Measurements from ENCODE around the gene ACTMAP.
"Not testable (repeated sequence)": the region's sequence is repeated elsewhere in the genome, so short reads cannot be mapped to it uniquely, and the experiment has no call there.

ACTMAP gene

DNA sequence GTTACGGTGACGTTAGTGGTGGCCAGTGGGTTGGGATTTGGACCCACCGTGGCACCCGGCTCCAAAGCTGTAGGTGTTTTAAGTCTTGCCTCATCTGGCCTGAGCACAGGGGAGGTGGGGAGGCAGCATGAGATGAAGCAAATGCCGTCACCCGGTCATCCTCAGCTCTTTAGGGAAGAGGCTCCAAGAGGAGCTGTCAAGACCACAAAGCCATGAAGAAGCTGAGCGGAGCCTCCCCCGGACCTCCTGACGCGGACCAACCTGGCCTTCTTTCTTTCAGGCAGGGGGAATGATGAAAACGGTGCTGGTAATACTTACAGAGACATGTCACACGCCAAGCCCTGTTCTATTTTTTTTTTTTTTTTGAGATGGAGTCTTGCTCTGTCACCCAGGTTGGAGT is 7.4 kb downstream of the ACTMAP start:
- DNase-seq, result no peak

DNA sequence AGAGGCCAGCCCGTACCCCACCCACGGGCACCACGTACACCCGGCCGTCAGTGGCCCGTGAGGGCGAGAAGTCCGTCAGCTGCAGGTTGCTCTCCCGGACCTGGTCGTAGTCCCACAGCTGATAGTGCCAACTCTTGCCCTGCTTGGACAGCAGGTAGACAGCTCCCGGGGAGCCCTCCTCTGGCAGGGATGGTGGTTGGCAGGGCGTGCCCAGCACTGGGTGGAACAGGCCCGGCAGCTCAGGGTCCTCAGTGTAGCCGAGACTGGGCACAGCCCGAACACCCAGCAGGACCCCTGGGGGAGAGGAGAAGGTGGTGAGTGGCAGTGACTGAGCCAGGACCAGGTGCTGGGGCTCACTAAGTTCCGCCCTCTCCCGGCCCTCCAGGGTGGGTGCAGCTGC is 7.8 kb downstream of the ACTMAP start:
- DNase-seq, result no peak

DNA sequence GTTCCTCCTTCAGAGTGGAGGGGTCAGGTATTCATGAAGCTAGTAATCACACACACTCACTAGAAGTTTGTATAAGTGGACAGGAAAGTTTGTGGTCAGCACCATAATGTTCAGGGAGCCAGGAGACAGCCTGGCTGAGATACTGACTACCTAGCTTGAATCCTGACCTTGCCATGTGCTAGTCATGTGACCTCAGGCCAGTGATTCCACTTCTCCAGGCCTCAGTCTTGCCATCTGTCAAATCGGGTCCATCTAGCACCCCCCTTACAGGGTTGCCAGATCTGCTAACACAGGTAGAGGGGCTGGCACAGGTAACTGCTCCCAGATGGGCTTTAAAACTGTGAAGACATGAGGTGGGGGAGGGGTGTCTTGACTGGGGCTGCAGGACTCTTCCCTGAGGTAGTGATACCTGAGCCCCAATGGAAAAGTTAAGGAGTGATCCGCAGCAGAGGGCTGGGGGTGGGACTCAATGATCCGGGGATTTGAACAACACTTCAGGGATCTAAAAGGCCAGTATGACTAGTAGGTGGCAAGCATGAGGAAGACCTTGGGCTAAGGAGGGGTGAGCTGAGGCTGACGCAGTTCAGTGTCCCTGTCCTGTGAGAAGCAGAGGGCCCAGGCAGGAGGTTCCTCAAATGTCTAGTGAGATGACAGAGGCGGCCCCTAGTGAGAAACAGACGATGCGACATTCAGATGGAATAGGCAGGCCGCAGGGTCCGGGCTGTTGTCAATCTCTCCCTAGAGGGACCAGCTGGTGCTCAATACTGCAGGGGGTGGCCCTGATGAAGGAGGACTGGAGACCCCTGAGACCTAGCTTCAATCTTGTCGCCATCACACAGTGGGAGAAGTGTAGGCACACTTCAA is 8.5 kb downstream of the ACTMAP start:
- DNase-seq, result no peak

DNA sequence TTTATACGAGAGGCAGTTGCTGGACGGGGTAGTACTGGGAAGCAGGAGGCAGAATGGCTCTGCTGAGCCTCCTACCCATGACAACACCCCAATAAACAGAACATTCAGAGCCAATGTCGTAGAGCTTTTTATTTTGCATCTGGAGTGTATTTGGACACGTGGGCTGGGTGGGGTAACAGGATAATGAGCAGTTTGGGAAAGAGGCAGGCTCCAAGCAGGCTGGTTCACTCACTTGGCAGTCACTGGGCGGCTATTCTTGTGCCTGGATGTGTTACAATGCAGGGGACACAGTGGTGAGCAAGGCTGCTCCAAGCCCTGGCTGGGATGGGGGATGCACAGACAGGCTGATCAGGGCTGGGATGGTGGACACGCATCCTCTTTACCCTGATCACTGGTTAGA is 9.5 kb downstream of the ACTMAP start:
- DNase-seq, result no peak

DNA sequence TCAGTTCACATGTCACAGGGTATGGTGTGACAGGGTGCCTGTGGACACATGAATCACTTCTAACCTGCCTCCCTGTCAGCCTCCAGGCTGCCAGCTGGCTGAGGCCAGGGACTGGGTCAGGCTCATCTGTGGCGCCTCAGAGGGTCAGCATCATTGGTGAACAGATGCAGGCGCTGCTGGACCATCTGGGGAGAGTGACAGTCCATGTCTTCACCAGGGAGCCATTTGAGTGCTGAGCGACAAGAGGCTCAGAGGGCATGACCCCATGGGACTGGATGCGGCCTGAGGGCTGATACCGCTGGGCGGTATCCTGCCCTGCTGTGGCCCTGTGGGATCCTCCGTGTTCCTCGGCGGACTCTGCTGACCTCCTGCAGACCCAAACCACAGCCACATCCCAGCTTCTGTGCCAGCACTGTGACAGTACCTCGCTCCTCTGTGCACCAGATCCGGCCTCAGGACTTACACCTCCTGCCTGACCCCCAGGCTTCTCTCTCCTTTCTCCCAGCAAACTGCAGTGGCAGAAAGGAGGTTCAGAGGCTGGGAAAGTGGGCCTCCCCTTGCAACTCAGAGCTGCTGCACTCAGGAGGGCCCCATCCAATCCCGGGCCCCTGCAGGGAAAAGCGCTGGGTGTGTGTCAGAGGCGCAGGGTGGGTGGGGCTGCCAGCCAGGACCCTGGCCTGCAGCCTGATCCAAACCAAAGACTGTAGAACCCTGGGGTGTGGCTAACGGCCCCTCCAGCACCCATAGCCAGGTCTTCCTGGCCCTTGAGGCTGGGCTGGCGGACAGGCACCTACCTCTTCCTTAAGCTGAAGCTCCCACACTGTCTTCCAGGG is 10.2 kb downstream of the ACTMAP start:
- no peak for DNase-seq

DNA sequence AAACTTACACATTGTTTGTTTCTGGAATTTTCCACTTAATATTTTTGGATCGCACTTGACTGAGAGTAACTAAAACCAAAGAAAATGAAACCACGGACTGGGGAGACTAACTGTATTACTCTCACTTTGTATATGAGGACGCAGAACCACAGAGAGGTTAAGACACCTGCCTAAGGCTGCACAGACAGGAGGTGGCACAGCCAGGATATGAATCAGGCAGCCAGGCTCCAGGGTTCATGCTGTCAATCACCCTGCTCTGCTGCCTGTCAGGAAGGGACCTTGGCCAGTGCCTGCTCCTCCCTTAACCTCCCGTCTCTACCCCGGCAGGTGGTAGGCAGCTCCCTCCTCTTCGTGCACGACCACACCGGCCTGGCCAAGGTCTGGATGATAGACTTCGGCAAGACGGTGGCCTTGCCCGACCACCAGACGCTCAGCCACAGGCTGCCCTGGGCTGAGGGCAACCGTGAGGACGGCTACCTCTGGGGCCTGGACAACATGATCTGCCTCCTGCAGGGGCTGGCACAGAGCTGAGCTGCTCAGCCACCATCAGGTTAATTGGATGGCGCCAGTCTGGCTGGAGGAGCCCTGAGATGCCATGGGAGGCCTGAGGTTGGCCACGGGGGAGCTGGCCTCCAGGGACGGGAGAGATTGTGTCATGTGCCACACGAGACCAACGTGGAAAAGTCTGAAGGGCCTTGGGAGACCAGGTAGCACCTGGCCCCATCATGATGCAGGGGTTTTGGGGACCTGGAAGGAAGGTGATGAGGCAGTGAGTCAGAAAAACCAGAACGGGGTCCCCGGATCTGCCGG is 11.0 kb downstream of the ACTMAP start:
- no peak for DNase-seq

DNA sequence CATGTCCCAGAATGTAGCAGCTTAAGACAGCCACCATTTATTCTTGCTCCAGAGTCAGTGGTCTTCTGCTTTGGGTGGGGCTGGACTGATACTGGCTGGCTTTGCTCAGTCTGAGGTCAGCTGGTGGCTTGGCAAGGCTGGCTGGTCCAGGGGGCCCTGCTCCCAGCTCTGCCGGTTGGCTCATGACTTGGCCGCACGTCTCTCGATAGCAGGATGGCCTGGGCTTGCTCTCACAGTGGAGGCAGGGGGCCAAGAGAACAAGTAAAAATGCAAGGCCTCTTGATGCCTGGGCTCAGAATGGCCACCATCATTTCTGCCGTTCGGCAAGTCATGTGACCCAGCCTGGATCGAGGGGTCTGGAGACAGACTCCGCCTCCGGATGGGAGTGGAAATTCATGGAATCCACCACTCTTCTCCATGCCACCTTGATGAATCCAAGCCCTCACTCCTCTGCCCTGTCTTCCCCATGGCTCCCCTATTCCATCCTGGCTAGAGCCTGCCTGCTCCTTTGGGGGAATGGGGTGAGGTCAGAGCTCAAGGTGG is 13.1 kb downstream of the ACTMAP start:
- no peak for DNase-seq

DNA sequence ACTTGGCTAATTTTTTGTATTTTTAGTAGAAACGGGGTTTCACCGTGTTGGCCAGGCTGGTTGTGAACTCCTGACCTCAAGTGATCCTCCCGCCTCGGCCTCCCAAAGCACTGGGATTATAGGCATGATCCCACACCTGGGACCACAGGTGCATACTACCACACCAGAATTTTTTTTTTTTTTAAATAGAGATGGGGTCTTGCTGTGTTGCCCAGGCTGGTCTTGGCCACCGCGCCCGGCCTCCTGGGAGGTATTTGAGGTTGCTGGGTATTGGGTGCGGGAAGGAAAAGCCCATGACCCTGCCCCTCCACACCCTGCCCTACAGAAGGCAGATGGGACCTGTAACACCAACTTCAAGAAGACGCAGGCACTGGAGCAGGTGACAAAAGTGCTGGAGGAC is 13.6 kb downstream of the ACTMAP start:
- DNase-seq, result no peak

DNA sequence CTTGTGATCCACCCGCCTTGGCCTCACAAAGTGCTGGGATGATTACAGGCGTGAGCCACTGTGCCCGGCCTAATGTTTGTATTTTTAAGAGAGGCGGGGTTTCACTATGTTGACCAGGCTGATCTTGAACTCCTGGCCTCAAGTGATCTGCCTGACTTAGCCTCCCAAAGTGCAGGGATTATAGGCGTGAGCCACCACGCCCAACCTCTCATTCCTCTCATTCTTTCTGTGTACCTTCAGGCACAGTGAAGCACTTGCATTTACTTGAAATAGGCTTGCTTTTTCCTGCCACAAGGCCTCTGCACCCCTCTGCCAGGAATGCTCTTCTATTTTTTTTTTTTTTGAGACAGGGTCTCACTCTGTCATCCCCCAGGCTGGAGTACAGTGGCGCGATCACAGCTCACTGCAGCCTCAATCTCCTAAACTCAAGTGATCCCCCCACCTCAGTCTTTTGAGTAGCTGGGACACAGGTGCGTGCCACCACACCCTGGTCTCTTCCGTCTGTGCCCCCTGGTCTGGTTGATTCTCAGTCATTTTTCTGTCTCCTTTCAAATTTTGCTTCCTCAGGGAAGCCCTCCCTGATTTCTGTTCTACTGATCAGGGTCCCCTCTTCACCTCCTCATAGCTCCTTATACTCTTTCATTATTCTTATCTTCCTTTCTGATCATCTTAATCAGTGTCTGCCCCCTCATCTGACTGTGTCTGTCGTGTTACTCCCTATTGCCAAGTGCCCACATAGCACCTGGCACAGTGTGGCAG is 15.1 kb downstream of the ACTMAP start:
- no peak for DNase-seq

DNA sequence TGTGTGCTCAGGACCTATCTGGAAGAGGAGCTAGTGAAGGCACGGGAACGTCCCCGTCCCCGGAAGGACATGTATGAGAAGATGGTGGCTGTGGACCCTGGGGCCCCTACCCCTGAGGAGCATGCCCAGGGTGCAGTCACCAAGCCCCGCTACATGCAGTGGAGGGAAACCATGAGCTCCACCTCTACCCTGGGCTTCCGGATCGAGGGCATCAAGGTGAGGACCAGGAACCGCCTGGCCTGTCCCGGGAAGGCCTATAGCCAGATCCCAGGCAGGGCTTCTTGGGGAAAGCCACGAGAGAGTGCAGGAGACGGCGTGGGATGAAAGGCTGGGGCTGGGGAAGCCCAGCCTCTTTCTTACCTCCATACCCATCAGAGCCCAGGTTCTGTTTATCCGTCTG is 17.1 kb downstream of the ACTMAP start:
- DNase-seq, result no peak

DNA sequence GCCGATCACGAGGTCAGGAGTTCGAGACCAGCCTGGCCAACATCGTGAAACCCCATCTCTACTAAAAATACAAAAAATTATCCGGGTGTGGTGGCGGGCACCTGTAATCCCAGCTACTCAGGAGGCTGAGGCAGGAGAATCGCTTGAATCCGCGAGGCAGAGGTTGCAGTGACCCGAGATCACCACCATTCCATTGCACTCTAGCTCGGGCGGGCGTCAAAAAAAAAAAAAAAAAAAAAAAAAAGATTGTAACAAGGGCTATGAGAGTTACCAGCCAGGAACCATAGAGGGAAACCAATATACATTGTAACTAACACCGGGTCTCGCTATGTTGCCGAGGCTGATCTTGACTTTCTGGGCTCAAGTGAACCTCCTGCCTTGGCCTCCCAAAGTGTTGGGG is 18.0 kb downstream of the ACTMAP start:
- DNase-seq, result not testable (repeated sequence)

DNA sequence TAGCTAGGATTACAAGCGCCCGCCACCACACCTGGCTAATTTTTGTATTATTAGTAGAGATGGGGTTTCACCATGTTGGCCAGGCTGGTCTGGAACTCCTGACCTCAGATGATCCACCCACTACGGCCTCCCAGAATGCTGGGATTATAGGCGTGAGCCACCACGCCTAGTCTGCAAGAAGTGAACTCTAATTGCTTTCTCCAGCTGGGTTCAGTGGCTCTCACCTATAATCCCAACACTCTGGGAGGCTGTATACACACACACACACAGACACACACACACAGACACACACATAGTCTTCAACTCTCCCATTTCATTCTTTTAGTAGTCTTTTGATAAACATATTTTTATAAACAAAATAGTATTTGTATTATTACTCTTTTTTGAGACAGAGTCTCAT is 20.2 kb downstream of the ACTMAP start:
- not testable (repeated sequence) for DNase-seq

DNA sequence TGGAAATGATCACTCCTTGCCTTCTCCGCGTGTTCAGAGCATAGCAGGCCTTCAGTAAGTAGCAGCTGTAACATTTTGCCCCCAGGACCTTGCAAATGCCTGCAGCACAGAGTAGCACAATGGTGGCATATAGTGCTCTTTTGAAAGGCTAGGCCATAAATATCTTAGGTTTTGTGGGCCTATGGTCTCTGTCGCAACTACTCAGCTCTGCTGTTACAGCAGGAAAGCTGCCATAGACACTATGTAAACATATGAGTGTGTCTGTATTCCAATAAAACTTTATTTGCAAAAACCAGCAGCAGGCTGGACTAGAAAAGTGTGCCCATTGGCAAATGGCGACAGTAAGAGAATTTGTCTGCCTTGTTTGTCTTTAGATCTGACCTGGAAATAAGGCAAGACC is 24.0 kb downstream of the ACTMAP start:
- DNase-seq, result no peak

DNA sequence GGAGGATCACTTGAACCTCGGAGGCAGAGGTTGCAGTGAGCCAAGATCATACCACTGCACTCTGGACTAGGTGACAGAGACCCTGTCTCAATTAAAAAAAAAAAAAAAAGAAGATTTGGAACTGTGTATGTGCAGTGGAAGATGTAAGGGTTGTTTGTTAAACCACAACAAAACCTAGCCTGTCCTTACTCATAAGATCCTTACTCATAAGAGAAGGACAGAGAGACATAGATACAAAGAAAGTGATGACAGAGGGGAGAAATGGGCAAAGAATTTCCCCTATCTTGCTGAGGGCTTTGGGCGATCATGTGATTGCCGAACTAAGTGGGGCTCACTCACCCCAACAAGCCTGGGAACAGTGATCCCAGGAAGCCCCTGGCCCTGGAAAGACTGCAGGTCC is 25.4 kb downstream of the ACTMAP start:
- DNase-seq, result no peak

DNA sequence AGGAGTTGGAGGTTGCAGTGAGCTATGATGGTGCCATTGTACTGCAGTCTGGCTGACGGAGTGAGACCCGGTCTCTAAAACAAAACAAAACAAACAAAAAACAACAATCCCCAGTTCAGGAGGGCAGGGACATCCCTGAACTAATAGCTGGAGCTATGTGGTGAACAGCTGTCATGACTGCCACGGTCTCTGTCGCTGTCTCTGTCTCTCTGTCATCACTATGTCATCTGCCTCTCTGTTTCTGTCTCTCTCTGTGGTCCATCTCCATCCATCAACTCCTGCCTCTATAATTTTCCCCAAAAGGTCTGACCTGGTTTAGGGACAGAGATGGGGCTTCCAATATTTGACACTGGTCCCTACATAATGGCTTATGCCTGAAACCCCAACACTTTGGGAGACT is 26.0 kb downstream of the ACTMAP start:
- no peak for DNase-seq

DNA sequence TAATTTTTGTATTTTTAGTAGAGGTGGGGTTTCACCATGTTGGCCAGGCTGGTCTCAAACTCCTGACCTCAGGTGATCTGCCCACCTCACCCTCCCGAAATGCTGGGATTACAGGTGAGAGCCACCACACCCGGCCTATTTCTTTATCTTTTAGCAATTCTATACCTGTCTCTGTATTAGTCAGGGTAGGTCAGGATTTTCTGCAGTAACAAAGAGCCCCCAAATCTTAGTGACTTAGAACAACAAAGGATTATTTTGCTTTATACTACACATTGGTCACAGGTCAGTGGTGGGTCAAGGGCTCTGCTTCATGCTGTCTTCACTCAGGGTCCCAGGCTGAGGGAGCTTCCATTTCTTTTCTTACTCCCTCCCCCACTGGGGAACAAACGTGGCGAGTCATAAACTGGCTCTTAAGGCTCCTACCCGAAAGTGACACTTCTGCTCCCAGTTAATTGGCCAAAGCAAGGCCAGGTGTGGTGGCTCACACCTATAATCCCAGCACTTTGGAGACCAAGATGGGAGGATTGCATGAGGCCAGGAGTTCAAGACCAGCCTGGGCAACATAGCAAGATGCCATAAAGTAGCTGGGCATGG is 26.5 kb downstream of the ACTMAP start:
- DNase-seq, result no peak

DNA sequence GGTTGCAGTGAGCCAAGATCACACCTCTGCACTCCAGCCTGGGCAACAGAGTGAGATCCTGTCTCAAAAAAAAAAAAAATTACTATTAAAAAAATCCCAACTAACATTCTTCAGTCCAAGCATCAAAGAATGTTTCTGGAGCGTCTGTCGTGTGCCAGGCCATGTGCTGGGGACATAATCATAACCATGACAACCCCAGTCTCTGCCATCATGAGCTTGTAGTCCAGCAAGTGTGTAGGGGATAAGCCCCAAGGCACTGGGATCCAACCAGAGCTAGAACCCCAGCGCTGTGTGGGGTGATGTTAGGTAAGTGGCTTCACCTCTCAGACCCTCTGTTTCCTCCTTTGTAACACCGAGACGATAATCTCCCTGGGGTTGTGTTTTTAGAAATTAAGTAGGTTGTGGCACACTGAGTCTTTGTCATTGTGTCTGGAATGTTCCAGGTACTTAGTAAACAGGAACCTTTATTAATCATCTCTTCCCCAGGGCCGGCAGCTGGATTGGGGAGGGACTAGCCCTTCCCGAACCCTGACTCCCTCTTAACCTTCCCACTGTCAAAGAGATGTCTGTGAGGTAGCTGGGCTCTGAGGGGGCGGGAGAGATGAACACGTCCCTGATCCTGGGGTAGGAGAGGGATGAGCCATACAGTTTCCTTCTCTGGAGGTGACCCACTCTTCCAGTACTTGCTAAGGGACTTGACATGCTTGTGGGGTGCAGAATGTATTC is 28.2 kb downstream of the ACTMAP start:
- DNase-seq, result no peak

DNA sequence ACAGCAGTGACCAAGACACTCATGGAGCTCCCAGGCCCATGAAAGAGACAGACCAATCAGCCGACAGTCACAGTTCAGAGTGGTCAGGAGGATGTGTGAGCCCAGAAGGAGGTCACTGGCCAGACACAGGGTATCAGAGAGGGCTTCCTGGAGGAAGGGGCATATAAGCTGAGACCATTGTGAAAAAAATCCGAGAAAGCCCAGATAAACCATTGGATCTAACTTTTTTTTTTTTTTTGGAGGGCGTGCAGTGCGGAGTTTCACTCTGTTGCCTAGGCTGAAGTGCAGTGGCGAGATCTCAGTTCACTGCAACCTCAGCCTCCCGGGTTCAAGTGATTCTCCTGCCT is 29.2 kb downstream of the ACTMAP start:
- DNase-seq, result no peak

DNA sequence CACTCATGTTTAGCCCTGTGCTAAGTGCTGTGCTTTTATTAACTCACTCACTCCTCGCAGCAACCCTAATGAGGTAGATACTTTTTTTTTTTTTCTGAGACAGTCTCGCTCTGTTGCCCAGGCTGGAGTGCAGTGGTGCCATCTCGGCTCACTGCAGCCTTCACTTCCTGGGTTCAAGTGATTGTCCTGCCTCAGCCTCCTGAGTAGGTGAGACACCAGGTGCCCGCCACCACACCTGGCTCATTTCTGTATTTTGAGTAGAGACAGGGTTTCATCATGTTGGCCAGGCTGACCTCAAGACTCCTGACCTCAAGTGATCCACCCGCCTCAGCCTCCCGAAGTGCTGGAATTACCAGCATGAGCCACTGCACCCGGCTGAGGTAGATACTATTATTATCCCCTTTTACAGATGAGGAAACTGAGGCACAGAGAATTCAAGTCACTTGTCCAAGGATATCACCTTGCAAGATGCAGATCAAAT is 30.8 kb downstream of the ACTMAP start:
- no peak for DNase-seq

DNA sequence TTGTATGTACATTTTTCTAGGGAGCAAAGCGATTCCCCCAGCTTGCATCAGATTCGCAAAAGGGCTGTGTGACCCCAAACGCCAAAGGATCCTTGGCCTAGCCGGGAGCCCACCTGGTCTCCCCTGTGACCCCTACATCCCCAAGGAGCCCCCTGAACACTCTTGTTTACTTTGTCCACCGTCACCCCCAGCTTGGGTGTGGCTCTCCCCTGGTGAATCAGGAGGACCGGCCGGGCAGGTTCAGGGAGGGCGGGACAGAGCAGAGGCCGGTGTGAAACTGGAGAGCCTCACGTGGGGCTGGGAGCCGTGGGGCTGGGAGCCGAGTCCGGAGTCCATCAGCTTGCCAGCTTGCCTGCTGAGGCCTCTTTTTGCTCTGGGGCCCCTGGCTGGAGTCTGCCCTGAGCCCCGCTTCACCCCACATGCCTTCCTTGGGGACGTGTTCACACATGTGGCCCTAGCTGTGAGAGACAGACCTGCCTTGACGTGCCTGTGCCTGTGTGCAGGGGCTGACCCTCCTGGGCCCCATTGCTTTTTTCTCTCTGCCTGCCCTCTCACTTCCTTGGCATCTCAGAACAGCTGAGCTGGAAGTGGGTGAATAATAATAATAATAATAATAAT is 31.4 kb downstream of the ACTMAP start:
- peak; percentile 21 for DNase-seq
